HEK293 (cell line): ENCODE measurements around the gene CAPN12.
A peak's percentile ranks its signal among the peaks of the same experiment; 100 is the strongest.

Experiments used
- CTCF ChIA-PET: fragments of 350-600 bp; formaldehyde crosslinking; extraction: SDS; loops from one replicate; lab custom pipeline; 2021; ENCODE audit warnings: antibody characterized with exemption; lab: Yijun Ruan, JAX
- POLR2A ChIA-PET: fragments of 300-600 bp; formaldehyde crosslinking; extraction: SDS; loops from one replicate; lab custom pipeline; 2020; ENCODE audit warnings: antibody characterized with exemption, inconsistent platforms; lab: Yijun Ruan, JAX
- H3K27ac ChIP-seq: fragments of 200-500 bp; sonication (Bioruptor generic); 2 replicates; pipeline ENCODE4 v1.5.1; 2014; ENCODE audit warnings: low read depth, low read length, control low read depth, inconsistent platforms; ENCODE audit errors: extremely low read depth
- H3K36me3 ChIP-seq, 2 experiments: fragments of 200-500 bp in 1 of 2; sonication (Bioruptor generic) in 1 of 2; 1 replicate in 1 of 2; 2 replicates in 1 of 2; pipeline ENCODE4 v1.5.1; 2014 to 2017; ENCODE audit warnings: inconsistent platforms in 2 of 2, low read length in 2 of 2; ENCODE audit not compliant: control insufficient read depth in 2 of 2, insufficient read depth in 1 of 2
- H3K4me1 ChIP-seq: fragments of 200-500 bp; sonication (Bioruptor generic); 2 replicates; pipeline ENCODE4 v1.5.1; 2014; ENCODE audit warnings: mild to moderate bottlenecking, low read length, inconsistent platforms; ENCODE audit not compliant: control insufficient read depth, insufficient read depth
- H3K4me3 ChIP-seq: 2 replicates; pipeline ENCODE4 v1.5.1; 2011; ENCODE audit warnings: low read depth, mild to moderate bottlenecking, control low read depth, low read length, moderate library complexity
- H3K9me3 ChIP-seq: fragments of 200-500 bp; sonication (Bioruptor generic); 2 replicates; pipeline ENCODE4 v1.5.1; 2014; ENCODE audit warnings: low read depth, low read length, inconsistent platforms; ENCODE audit not compliant: control insufficient read depth, insufficient read depth
- GLIS2 ChIP-seq: fragments of 450-650 bp; formaldehyde crosslinking; IDR thresholded peaks from 2 replicates; pipeline ENCODE4 v1.5.1; 2016; ENCODE audit warnings: missing biosample characterization, missing genetic modification characterization
- KLF10 ChIP-seq: fragments of 450-650 bp; IDR thresholded peaks from 2 replicates; pipeline ENCODE4 v1.5.1; 2018; ENCODE audit warnings: missing biosample characterization, mild to moderate bottlenecking, missing genetic modification characterization
- SP7 ChIP-seq: fragments of 450-650 bp; formaldehyde crosslinking; IDR thresholded peaks from 2 replicates; pipeline ENCODE4 v1.5.1; 2016; ENCODE audit warnings: missing biosample characterization, missing genetic modification characterization
- YY2 ChIP-seq: fragments of 450-650 bp; formaldehyde crosslinking; IDR thresholded peaks from 2 replicates; pipeline ENCODE4 v1.5.1; 2016; ENCODE audit warnings: missing biosample characterization, missing genetic modification characterization
- ZBTB8A ChIP-seq: fragments of 450-650 bp; formaldehyde crosslinking; IDR thresholded peaks from 2 replicates; pipeline ENCODE4 v1.5.1; 2016; ENCODE audit warnings: missing biosample characterization, missing genetic modification characterization
- ZNF132 ChIP-seq: fragments of 450-650 bp; formaldehyde crosslinking; IDR thresholded peaks from 2 replicates; pipeline ENCODE4 v1.5.1; 2017; ENCODE audit warnings: missing biosample characterization, missing genetic modification characterization, borderline replicate concordance
- ZNF18 ChIP-seq: fragments of 450-650 bp; formaldehyde crosslinking; IDR thresholded peaks from 2 replicates; pipeline ENCODE4 v1.5.1; 2016; ENCODE audit warnings: missing biosample characterization, missing genetic modification characterization
- ZNF184 ChIP-seq: fragments of 450-650 bp; IDR thresholded peaks from 2 replicates; pipeline ENCODE4 v1.5.1; 2018; ENCODE audit warnings: missing biosample characterization, mild to moderate bottlenecking, missing genetic modification characterization
- ZNF214 ChIP-seq: fragments of 450-650 bp; formaldehyde crosslinking; IDR thresholded peaks from 2 replicates; pipeline ENCODE4 v1.5.1; 2017; ENCODE audit warnings: missing biosample characterization, mild to moderate bottlenecking, missing genetic modification characterization, borderline replicate concordance
- ZNF248 ChIP-seq: fragments of 450-650 bp; formaldehyde crosslinking; IDR thresholded peaks from 2 replicates; pipeline ENCODE4 v1.5.1; 2017; ENCODE audit warnings: missing biosample characterization, missing genetic modification characterization
- ZNF292 ChIP-seq: fragments of 450-650 bp; formaldehyde crosslinking; IDR thresholded peaks from 2 replicates; pipeline ENCODE4 v1.5.1; 2016; ENCODE audit warnings: low read depth, missing biosample characterization, missing genetic modification characterization, borderline replicate concordance
- ZNF324 ChIP-seq: fragments of 450-650 bp; formaldehyde crosslinking; IDR thresholded peaks from 2 replicates; pipeline ENCODE4 v1.5.1; 2016; ENCODE audit warnings: missing biosample characterization, missing genetic modification characterization
- ZNF335 ChIP-seq: fragments of 450-650 bp; formaldehyde crosslinking; conservative IDR thresholded peaks from 2 replicates; pipeline ENCODE4 v1.5.1; 2016; ENCODE audit warnings: missing biosample characterization, missing genetic modification characterization
- ZNF398 ChIP-seq: fragments of 450-650 bp; formaldehyde crosslinking; IDR thresholded peaks from 2 replicates; pipeline ENCODE4 v1.5.1; 2017; ENCODE audit warnings: missing biosample characterization, missing genetic modification characterization
- ZNF473 ChIP-seq: fragments of 450-650 bp; formaldehyde crosslinking; IDR thresholded peaks from 2 replicates; pipeline ENCODE4 v1.5.1; 2017; ENCODE audit warnings: missing biosample characterization, missing genetic modification characterization
- ZNF521 ChIP-seq: fragments of 450-650 bp; formaldehyde crosslinking; IDR thresholded peaks from 2 replicates; pipeline ENCODE4 v1.5.1; 2017; ENCODE audit warnings: missing biosample characterization, mild to moderate bottlenecking, missing genetic modification characterization
- ZNF704 ChIP-seq: fragments of 450-650 bp; formaldehyde crosslinking; IDR thresholded peaks from 2 replicates; pipeline ENCODE4 v1.5.1; 2016; ENCODE audit warnings: missing biosample characterization, missing genetic modification characterization
- ZNF792 ChIP-seq: fragments of 450-650 bp; formaldehyde crosslinking; IDR thresholded peaks from 2 replicates; pipeline ENCODE4 v1.5.1; 2016; ENCODE audit warnings: missing biosample characterization, missing genetic modification characterization
- ZSCAN23 ChIP-seq: fragments of 450-650 bp; formaldehyde crosslinking; IDR thresholded peaks from 2 replicates; pipeline ENCODE4 v1.5.1; 2016; ENCODE audit warnings: missing biosample characterization, missing genetic modification characterization
- TF ChIP-seq, protein P1 (sequence below): fragments of 450-650 bp; formaldehyde crosslinking; IDR thresholded peaks from 2 replicates; pipeline ENCODE4 v1.5.1; 2016; ENCODE audit warnings: missing biosample characterization, missing genetic modification characterization
- TF ChIP-seq, protein P2 (sequence below): fragments of 450-650 bp; formaldehyde crosslinking; IDR thresholded peaks from 2 replicates; pipeline ENCODE4 v1.5.1; 2016; ENCODE audit warnings: missing biosample characterization, missing genetic modification characterization
- TF ChIP-seq, protein P3 (sequence below): fragments of 450-650 bp; formaldehyde crosslinking; IDR thresholded peaks from 2 replicates; pipeline ENCODE4 v1.5.1; 2017; ENCODE audit warnings: missing biosample characterization, missing genetic modification characterization
- TF ChIP-seq, protein P4 (sequence below): fragments of 450-650 bp; formaldehyde crosslinking; IDR thresholded peaks from 2 replicates; pipeline ENCODE4 v1.5.1; 2016; ENCODE audit warnings: missing biosample characterization, missing genetic modification characterization, borderline replicate concordance

Gene CAPN12

GRCh38 chr19:38733493-38734175, 10.6 kb downstream of the CAPN12 start (continued):
- TF ChIP-seq ZNF324 (0 out of 2 replicates have a peak, but pooled peaks have one; percentile 51), ZNF184 (tag by site-specific recombination) (no peak), KLF10 (tag by site-specific recombination) (0 out of 2 replicates have a peak, but pooled peaks have one; percentile 22), ZNF18 (tag by site-specific recombination) (no peak), ZNF132 (tag by site-specific recombination) (no peak), ZNF398 (tag by site-specific recombination) (no peak), ZNF214 (no peak), ZSCAN23 (tag by site-specific recombination) (no peak), GLIS2 (tag by site-specific recombination) (peak; percentile 38; the same call in 1 of the 2 replicates), ZNF292 (tag by site-specific recombination) (no peak), ZNF473 (no peak), ZBTB8A (peak; percentile 51; the same call in 1 of the 2 replicates), ZNF521 (no peak)
- TF ChIP-seq, protein P1, sequence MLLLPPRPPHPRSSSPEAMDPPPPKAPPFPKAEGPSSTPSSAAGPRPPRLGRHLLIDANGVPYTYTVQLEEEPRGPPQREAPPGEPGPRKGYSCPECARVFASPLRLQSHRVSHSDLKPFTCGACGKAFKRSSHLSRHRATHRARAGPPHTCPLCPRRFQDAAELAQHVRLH (tag by site-specific recombination) = 0 out of 2 replicates have a peak, but pooled peaks have one; percentile 27
- TF ChIP-seq, protein P2, sequence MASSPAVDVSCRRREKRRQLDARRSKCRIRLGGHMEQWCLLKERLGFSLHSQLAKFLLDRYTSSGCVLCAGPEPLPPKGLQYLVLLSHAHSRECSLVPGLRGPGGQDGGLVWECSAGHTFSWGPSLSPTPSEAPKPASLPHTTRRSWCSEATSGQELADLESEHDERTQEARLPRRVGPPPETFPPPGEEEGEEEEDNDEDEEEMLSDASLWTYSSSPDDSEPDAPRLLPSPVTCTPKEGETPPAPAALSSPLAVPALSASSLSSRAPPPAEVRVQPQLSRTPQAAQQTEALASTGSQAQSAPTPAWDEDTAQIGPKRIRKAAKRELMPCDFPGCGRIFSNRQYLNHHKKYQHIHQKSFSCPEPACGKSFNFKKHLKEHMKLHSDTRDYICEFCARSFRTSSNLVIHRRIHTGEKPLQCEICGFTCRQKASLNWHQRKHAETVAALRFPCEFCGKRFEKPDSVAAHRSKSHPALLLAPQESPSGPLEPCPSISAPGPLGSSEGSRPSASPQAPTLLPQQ (tag by site-specific recombination) = no peak

DNA sequence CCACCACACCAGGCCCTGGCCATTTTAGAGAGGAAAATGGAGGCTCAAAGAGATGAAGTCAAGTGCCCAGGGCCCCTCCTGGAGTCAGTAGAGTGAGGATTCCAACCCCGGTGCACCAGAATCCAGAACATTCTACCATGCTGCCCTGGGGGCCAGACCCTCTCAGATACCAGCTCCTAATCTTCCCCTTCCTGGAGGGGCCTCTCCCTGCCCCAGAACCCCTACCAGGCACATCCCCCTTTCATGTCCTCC, 11.1 kb downstream of the CAPN12 start:
- ChIA-PET CTCF (interaction anchor here (0.6 to 2.8 kb wide), 5 partner anchors 116 to 1087 kb away, joined by 3 to 13 read pairs (median 4); partner anchors contain the start of genes FAM98C, MRPS12 and SARS2), POLR2A (interaction anchor here (0.5 to 2.1 kb wide), 11 partner anchors 10 to 330 kb away, joined by 3 to 11 read pairs (median 4); partner anchors contain the start of genes FAM98C and MRPS12)
- Histone ChIP-seq H3K36me3 (peaks cover 26 to 30% of the 10 kb centered on the region in 2 experiments), H3K27ac (0 out of 2 replicates have a peak overlapping the region, but pooled peaks have one; percentile 4), H3K4me1 (peaks cover 5% of the 10 kb centered on the region), H3K9me3 (no peaks in the 10 kb centered on the region), H3K4me3 (no peak overlapping the region)
- TF ChIP-seq, protein P3, sequence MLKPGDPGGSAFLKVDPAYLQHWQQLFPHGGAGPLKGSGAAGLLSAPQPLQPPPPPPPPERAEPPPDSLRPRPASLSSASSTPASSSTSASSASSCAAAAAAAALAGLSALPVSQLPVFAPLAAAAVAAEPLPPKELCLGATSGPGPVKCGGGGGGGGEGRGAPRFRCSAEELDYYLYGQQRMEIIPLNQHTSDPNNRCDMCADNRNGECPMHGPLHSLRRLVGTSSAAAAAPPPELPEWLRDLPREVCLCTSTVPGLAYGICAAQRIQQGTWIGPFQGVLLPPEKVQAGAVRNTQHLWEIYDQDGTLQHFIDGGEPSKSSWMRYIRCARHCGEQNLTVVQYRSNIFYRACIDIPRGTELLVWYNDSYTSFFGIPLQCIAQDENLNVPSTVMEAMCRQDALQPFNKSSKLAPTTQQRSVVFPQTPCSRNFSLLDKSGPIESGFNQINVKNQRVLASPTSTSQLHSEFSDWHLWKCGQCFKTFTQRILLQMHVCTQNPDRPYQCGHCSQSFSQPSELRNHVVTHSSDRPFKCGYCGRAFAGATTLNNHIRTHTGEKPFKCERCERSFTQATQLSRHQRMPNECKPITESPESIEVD (tag by site-specific recombination) = no peak
- TF ChIP-seq, protein P4, sequence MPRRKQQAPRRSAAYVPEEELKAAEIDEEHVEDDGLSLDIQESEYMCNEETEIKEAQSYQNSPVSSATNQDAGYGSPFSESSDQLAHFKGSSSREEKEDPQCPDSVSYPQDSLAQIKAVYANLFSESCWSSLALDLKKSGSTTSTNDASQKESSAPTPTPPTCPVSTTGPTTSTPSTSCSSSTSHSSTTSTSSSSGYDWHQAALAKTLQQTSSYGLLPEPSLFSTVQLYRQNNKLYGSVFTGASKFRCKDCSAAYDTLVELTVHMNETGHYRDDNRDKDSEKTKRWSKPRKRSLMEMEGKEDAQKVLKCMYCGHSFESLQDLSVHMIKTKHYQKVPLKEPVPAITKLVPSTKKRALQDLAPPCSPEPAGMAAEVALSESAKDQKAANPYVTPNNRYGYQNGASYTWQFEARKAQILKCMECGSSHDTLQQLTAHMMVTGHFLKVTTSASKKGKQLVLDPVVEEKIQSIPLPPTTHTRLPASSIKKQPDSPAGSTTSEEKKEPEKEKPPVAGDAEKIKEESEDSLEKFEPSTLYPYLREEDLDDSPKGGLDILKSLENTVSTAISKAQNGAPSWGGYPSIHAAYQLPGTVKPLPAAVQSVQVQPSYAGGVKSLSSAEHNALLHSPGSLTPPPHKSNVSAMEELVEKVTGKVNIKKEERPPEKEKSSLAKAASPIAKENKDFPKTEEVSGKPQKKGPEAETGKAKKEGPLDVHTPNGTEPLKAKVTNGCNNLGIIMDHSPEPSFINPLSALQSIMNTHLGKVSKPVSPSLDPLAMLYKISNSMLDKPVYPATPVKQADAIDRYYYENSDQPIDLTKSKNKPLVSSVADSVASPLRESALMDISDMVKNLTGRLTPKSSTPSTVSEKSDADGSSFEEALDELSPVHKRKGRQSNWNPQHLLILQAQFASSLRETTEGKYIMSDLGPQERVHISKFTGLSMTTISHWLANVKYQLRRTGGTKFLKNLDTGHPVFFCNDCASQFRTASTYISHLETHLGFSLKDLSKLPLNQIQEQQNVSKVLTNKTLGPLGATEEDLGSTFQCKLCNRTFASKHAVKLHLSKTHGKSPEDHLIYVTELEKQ = no peak
- TF ChIP-seq ZNF704 (tag by site-specific recombination) (no peak), ZNF248 (tag by site-specific recombination) (no peak), YY2 (0 out of 2 replicates have a peak, but pooled peaks have one; percentile 22), ZNF792 (no peak), ZNF335 (tag by site-specific recombination) (no peak), SP7 (no peak; the same call in 1 of the 2 replicates)
